ENCODE results near the gene OGG1.
A peak's percentile ranks its signal among the peaks of the same experiment; 100 is the strongest.

The OGG1 gene

GRCh38 chr3:9721700-9722060 lies 28.1 kb upstream of the OGG1 start:
- no peaks in the 10 kb centered on the region for H4K20me1 ChIP-seq
- H3K9ac ChIP-seq = peak overlapping the region in 7 of 11 experiments; percentile 0 to 40 (median 30); a peak in 6 of 22 replicates

GRCh38 chr3:9725775-9726515 lies 23.8 kb upstream of the OGG1 start:
- no peak overlapping the region for H3K4me3 ChIP-seq
- H3K27me3 ChIP-seq = no peaks in the 10 kb centered on the region
- H3K9me3 ChIP-seq (replicated peaks in 1 of 11) = no peaks in the 10 kb centered on the region
- peaks cover 36 to 60% (median 45%) of the 10 kb centered on the region in 10 experiments for H3K4me1 ChIP-seq
- no peaks in the 10 kb centered on the region for H4K20me1 ChIP-seq
- H3K4me2 ChIP-seq = peak overlapping the region in 9 of 11 experiments; percentile 28 to 75 (median 62); a peak in 11 of 22 replicates
- TF ChIP-seq Cebpa-rat (IDR thresholded peaks at IDR 0.05) = no peak
- no peak overlapping the region for H3K27ac ChIP-seq
- H3K36me3 ChIP-seq = no peaks in the 10 kb centered on the region
- H3K9ac ChIP-seq = no peak overlapping the region

More at GRCh38 chr3:9721700-9722060, 28.1 kb upstream of the OGG1 start:
- Histone ChIP-seq H3K9me3 (replicated peaks in 1 of 11) (no peaks in the 10 kb centered on the region), H3K4me3 (no peak overlapping the region), H3K4me1 (peaks cover 25 to 34% (median 32%) of the 10 kb centered on the region in 10 experiments), H3K27ac (peak overlapping the region in 9 of 11 experiments; percentile 9 to 61 (median 42); a peak in 15 of 22 replicates), H3K36me3 (no peaks in the 10 kb centered on the region), H3K27me3 (no peaks in the 10 kb centered on the region), H3K4me2 (peak overlapping the region; percentile 54 to 75 (median 67))
- no peak for TF ChIP-seq Cebpa-rat (IDR thresholded peaks at IDR 0.05)

GRCh38 chr3:9727041-9727595 lies 22.6 kb upstream of the OGG1 start:
- TF ChIP-seq Cebpa-rat (IDR thresholded peaks at IDR 0.05) = no peak

GRCh38 chr3:9727743-9728142 lies 22.0 kb upstream of the OGG1 start:
- H3K9me3 ChIP-seq (replicated peaks in 1 of 11) = no peaks in the 10 kb centered on the region
- H3K4me1 ChIP-seq = peaks cover 27 to 47% (median 33%) of the 10 kb centered on the region in 10 experiments
- peak overlapping the region; percentile 46 to 81 (median 64); a peak in 20 of 22 replicates for H3K4me2 ChIP-seq
- H3K27ac ChIP-seq = peak overlapping the region in 9 of 11 experiments; percentile 38 to 67 (median 58); a peak in 16 of 22 replicates
- no peak overlapping the region for H3K4me3 ChIP-seq
- peak overlapping the region in 7 of 11 experiments; percentile 4 to 48 (median 35); a peak in 9 of 22 replicates for H3K9ac ChIP-seq
- H3K36me3 ChIP-seq = peaks cover 0 to 3% (median 0%) of the 10 kb centered on the region in 11 experiments; a peak in 5 of 22 replicates
- no peak for TF ChIP-seq Cebpa-rat (IDR thresholded peaks at IDR 0.05)
- H4K20me1 ChIP-seq = peaks cover 2 to 11% (median 8%) of the 10 kb centered on the region in 11 experiments; a peak in 21 of 22 replicates
- H3K27me3 ChIP-seq = no peaks in the 10 kb centered on the region

More at GRCh38 chr3:9727041-9727595, 22.6 kb upstream of the OGG1 start:
- Histone ChIP-seq H3K4me2 (peak overlapping the region; percentile 46 to 81 (median 64)), H3K9ac (peak overlapping the region in 8 of 11 experiments; percentile 4 to 48 (median 34); a peak in 12 of 22 replicates), H3K9me3 (replicated peaks in 1 of 11) (no peaks in the 10 kb centered on the region), H3K4me3 (peak overlapping the region in 6 of 10 experiments; percentile 13 to 61 (median 40); a peak in 9 of 20 replicates), H3K27ac (peak overlapping the region in 9 of 11 experiments; percentile 38 to 67 (median 58); a peak in 16 of 22 replicates), H3K36me3 (no peaks in the 10 kb centered on the region), H4K20me1 (peaks cover 0 to 4% (median 2%) of the 10 kb centered on the region in 11 experiments; a peak in 9 of 22 replicates), H3K4me1 (peaks cover 25 to 48% (median 33%) of the 10 kb centered on the region in 10 experiments), H3K27me3 (no peaks in the 10 kb centered on the region)

GRCh38 chr3:9729419-9729818 lies 20.3 kb upstream of the OGG1 start:
- H3K9ac ChIP-seq = no peak overlapping the region
- H3K36me3 ChIP-seq = peaks cover 5 to 20% (median 16%) of the 10 kb centered on the region in 11 experiments; a peak in 21 of 22 replicates
- H3K4me2 ChIP-seq = peak overlapping the region in 2 of 11 experiments; percentile 20 to 75; a peak in 2 of 22 replicates
- H3K27ac ChIP-seq = no peak overlapping the region
- peaks cover 43 to 63% (median 49%) of the 10 kb centered on the region in 10 experiments for H3K4me1 ChIP-seq
- H3K9me3 ChIP-seq (replicated peaks in 1 of 11) = no peaks in the 10 kb centered on the region
- peaks cover 18 to 27% (median 25%) of the 10 kb centered on the region in 11 experiments; a peak in 21 of 22 replicates for H4K20me1 ChIP-seq
- no peaks in the 10 kb centered on the region for H3K27me3 ChIP-seq
- no peak overlapping the region for H3K4me3 ChIP-seq
- TF ChIP-seq Cebpa-rat (IDR thresholded peaks at IDR 0.05) = no peak

- Histone ChIP-seq H3K27me3 (no peaks in the 10 kb centered on the region), H3K27ac (peak overlapping the region; percentile 24 to 100 (median 98); a peak in 20 of 22 replicates), H3K9me3 (replicated peaks in 1 of 11) (no peaks in the 10 kb centered on the region), H3K4me1 (peaks cover 43 to 77% (median 60%) of the 10 kb centered on the region in 10 experiments), H3K4me3 (peak overlapping the region; percentile 58 to 100 (median 84)), H3K9ac (peak overlapping the region; percentile 66 to 100 (median 97); a peak in 20 of 22 replicates), H4K20me1 (peaks cover 27 to 40% (median 38%) of the 10 kb centered on the region in 11 experiments; a peak in 21 of 22 replicates), H3K4me2 (peak overlapping the region; percentile 72 to 87 (median 76)), H3K36me3 (peaks cover 16 to 33% (median 29%) of the 10 kb centered on the region in 11 experiments)
- TF ChIP-seq Cebpa-rat (IDR thresholded peaks at IDR 0.05) = no peak
These were observed 19.0 kb upstream of the OGG1 start for GRCh38 chr3:9730657-9731205.

- Histone ChIP-seq H3K4me3 (peak within 1 kb of the TSS; percentile 92 to 100 (median 98)), H3K4me1 (peaks cover 38 to 80% (median 64%) of the 10 kb centered on the region in 10 experiments), H3K4me2 (peak within 1 kb of the TSS; percentile 93 to 98 (median 96)), H4K20me1 (peaks cover 27 to 48% (median 45%) of the 10 kb centered on the region in 11 experiments; a peak in 21 of 22 replicates), H3K9me3 (replicated peaks in 1 of 11) (no peaks in the 10 kb centered on the region), H3K27me3 (no peaks in the 10 kb centered on the region), H3K36me3 (peaks cover 23 to 40% (median 36%) of the 10 kb centered on the region in 11 experiments), H3K9ac (peak within 1 kb of the TSS; percentile 97 to 100 (median 100)), H3K27ac (peak within 1 kb of the TSS; percentile 98 to 100 (median 100))
- no peak for TF ChIP-seq Cebpa-rat (IDR thresholded peaks at IDR 0.05)
These were observed 18.3 kb upstream of the OGG1 start, which contains the start of gene BRPF1 for GRCh38 chr3:9731206-9732079. Gene BRPF1 (plus strand): TSS chr3:9731735. CDS start chr3:9734141, 2,406 bp downstream.

Measured in BLaER1 treated with 17β-estradiol and CSF1 and Interleukin-3, amounts not matched to agents 10 nM and 100 nM (cell line).